ENCODE measurements around the gene PCSK9.
"Not testable (repeated sequence)": the region's sequence is repeated elsewhere in the genome, so short reads cannot be mapped to it uniquely, and the experiment has no call there.

Gene PCSK9

GRCh38 chr1:55103891-55104290 is 64.5 kb downstream of the PCSK9 start:
- in situ Hi-C loops (cut with MboI; ENCODE audit: low pct_unique_long_range_greater_than_20kb, low sequenced_read_pairs, unreplicated experiment) = no loop called here
- TF ChIP-seq CTCF (IDR thresholded peaks at IDR 0.05; ENCODE audit: extremely low read depth, insufficient read depth, missing control alignments) = no peak
- no peak for DNase-seq (ENCODE audit: low spot score)

DNA sequence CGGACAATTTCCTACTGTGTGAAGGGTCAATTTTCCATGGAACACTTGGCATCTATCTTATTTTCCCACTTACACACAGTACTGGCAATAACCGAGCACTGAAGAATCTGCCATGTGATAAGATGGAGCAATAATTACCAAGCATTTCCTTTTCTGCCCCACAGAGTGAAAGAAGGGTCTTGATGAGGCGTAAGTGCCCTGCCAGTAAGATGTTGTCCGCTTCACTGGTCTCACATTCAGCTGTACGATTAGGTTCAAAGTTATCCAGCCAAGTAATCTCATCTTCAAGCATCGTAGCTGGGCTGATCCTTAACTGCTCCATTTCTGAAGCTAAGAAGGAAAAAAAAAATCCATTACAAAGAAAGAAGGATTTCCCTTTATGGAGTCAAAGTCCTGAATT is 67.8 kb downstream of the PCSK9 start:
- no peak for TF ChIP-seq CTCF (IDR thresholded peaks at IDR 0.05; ENCODE audit: extremely low read depth, insufficient read depth, missing control alignments)
- DNase-seq (ENCODE audit: low spot score) = no peak
- in situ Hi-C loops (cut with MboI; ENCODE audit: low pct_unique_long_range_greater_than_20kb, low sequenced_read_pairs, unreplicated experiment) = no loop called here

DNA sequence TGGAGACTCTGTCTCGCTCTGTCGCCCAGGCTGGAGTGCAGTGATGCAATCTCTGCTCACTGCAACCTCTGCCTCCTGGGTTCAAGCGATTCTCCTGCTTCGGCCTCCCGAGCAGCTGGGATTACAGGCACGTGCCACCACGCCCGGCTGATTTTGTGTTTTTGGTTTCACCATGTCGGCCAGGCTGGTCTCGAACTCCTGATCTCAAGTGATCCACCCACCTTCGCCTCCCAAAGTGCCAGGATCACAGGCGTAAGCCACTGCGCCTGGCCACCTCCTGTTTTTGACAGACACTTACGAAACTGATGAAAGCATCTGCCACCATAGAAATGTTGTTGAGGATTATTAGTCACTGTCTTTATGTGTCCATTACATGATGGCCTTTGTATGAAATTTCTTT is 69.7 kb downstream of the PCSK9 start:
- in situ Hi-C loops (cut with MboI; ENCODE audit: low pct_unique_long_range_greater_than_20kb, low sequenced_read_pairs, unreplicated experiment); DNase-seq (ENCODE audit: low spot score): not testable (repeated sequence)

Measured in GM13977 (cell line).